LHCN-M2 (cell line): ENCODE data around the gene SNTG2. TPM values are rescaled to one million over a fixed set of nuclear protein-coding genes. Genes with fewer than 3 reads are reported as not detected.

ENCODE experiments used
- DNase-seq: peaks from one replicate; pipeline ENCODE4 v3.0.0-alpha.2; 2012; ENCODE audit warnings: low read depth
- total RNA-seq: library from RNA; depleted of rRNA; stranded (reverse); fragments of >200 nt; gene quantifications from 2 replicates; pipeline ENCODE4 v1.2.3, GENCODE V29; 2014

The SNTG2 gene
- total RNA-seq, 1 experiment from 2014 or later = not detected

GRCh38 chr2:1137913-1138391 lies 187.3 kb downstream of the SNTG2 start:
- DNase-seq = no peak

DNA sequence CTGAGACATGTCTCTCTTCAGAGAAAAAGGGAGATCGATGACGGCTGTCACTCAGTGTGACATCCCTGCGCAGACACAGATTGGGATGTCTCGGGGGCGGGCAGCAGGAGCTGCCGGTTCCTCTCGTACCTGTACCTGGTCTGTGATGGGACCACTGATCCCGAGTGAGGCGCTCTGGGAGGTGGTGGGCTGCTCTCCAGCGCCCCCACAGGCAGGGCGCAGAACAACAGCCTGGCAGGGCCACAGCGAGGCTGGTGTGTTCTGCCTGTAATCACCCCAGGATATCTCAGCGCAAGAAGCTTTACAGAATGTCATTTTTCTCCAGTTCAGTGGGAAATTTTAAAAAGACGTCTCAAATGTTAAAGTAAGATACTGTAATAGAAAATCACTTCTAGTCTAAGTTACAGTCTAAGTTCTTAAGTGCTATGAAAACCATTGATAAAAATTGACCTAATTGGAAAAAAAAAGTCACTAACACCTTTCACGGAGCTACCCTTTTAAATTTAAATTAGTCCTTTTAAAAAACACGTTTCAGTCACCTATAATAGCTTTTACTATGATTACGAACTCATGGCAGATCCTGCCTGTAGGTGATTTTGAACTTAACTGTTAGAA lies 189.8 kb downstream of the SNTG2 start:
- no peak for DNase-seq

- no peak for DNase-seq
These were observed 190.4 kb downstream of the SNTG2 start for GRCh38 chr2:1141079-1141478.

DNA sequence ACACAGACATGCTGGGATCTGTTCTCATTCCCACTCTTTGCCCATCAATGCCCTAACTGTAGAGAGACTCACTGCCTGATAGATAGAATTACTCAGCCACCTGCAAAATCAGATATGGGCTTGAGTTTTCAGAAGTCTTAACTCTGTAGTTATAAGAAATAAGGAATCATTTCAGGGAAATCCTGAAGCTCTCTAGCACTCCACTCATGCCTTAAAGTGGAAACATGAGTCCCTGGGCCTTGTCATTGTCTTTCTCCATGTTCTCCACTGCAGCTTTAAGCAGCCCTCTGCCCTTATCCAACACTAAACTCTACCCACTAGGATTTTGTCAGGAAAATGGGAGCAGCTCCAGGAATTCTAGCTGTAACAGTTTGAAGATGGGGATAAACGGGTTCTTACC lies 192.5 kb downstream of the SNTG2 start:
- DNase-seq = no peak

- DNase-seq = no peak
These were observed 197.4 kb downstream of the SNTG2 start for GRCh38 chr2:1147873-1148612.

DNA sequence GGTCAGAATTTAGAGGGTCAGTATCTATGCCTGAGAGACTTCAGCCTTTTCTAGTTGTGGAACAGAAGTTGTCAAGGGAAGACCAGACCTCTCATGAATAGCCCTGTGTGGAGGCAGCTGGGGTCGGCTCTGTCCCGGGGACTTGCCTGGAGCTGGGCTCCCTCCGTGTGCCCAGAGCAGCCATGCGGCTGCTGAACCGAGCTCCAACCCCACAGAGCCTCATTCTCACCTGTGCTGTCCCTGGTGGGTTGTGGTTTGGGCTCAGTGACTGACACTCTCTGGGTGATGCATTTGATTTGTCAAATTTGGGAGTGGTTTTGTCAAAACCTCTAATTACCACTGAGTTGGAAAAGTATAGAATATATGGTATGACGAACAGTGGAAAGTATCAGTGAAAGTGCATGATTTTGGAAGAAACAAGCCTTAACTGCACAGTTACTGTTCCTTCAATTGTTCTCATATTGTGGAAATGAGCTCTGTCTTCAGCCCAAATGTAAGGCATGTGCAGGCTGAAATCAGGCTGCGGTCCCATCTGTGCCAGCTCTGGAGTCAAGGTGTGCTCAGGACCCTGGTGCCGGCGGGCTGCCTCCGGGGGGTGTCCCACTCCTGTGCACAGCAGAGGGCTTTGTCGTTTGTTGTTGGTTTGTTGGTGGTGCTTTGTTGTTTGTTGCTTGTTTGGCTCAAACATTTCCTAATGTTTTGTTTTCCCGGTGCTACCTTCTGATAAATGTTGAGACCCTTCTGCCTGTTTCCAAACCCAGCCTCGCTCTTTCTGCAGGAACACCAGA lies 200.3 kb downstream of the SNTG2 start:
- DNase-seq = no peak

DNA sequence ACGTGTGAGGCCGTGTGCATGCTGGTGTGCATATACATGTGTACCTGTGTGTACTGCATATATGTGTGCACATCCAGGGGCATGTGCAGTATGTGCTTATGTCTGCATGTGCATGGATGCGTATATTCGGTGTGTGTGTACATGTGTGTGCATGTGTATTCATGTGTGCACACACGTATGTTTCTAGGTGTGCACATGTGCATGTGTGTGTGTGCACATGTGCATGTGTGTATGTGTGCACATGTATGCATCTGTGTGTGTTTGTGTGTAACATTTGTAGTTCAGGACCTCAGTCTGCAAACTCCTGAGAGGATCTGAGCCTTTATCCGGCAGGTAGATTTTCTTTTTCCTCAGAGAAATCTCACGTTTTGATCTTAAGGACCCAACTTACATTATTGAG lies 201.7 kb downstream of the SNTG2 start:
- DNase-seq = no peak

DNA sequence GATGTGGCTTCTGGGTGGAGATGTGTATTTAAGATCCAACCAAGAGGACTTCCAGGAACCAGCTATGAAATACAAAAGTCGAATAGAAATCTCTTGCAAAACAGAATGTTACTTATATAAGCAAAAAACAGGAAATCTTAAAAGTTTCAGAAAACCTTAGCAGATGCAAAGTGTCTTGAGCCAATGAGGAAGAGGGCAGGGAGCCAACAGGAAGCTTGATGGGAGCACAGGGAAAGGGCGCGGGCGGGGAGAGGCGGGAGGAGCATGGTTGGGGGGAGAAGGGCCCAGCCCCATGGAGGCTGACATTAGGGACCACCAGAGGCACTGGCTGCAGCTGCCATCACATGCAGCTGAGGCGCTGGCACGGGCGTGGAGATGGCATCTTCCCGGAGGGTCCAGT lies 203.3 kb downstream of the SNTG2 start:
- DNase-seq = no peak

- DNase-seq = no peak
These were observed 204.3 kb downstream of the SNTG2 start for GRCh38 chr2:1154710-1155594.

GRCh38 chr2:1156059-1156458 lies 205.4 kb downstream of the SNTG2 start:
- no peak for DNase-seq

DNA sequence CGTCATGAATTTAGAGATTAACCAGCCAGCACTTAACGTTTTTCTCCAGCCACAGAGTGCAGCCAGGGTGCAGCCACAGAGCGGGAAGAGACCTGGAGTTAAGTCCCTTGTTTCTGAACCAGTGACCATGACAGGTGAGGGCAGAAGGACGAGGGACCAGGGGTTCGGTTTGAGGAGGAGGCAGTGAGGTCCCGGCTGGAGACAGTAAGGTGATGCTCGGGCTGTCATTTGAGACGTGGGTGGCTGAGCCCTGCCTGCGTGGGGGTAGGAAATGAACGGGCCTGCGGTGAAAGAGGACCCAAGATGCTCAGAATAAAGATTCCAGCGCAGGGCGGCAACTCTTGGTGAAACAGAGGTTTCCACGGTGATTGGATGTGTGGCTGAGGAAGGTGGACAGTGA lies 205.9 kb downstream of the SNTG2 start:
- no peak for DNase-seq

GRCh38 chr2:1157107-1157506 lies 206.5 kb downstream of the SNTG2 start:
- DNase-seq = no peak

GRCh38 chr2:1159013-1159412 lies 208.4 kb downstream of the SNTG2 start:
- no peak for DNase-seq

- DNase-seq = no peak
These were observed 211.6 kb downstream of the SNTG2 start for GRCh38 chr2:1162246-1162645.

- no peak for DNase-seq
These were observed 212.3 kb downstream of the SNTG2 start for GRCh38 chr2:1162768-1163584.

DNA sequence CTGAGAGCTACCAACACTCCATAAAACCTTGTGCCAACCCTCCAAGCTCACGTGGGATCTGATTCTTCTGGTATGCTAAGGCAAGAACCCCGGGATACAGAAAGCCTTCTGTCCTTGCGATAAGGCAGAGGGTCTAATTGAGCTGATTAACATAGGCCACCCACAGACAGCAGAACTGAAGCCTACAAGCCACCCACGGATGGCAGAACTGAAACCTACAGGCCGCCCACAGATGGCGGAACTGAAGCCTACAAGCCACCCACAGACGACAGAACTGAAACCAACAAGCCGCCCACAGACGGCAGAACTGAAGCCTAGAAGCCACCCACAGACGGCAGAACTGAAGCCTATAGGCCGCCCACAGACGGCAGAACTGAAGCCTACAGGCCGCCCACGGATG lies 216.3 kb downstream of the SNTG2 start:
- DNase-seq = no peak

GRCh38 chr2:1168846-1169245 lies 218.2 kb downstream of the SNTG2 start:
- no peak for DNase-seq

GRCh38 chr2:1169291-1169949 lies 218.8 kb downstream of the SNTG2 start:
- no peak for DNase-seq

GRCh38 chr2:1170241-1170640 lies 219.6 kb downstream of the SNTG2 start:
- no peak for DNase-seq

DNA sequence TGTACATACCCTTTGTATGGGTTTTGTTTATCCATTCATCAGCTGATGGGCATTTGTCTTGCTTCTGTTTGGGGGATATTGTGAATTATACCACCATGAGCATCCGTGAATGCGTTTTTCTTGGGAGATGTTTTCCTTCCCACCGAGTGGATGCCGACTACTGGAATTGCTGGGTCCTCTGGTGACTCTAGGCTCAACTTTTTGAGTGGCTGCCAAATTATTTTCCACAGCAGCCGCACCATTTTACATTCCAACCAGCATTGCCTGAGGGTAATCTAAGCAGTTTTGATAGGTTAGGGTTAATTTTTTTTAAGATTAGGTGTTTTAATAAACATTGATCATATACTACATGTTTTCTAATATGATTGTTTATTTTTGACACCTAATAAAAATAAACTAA lies 220.1 kb downstream of the SNTG2 start:
- no peak for DNase-seq
